ENCODE results near the gene POLD1. TPM values are rescaled to one million over a fixed set of nuclear protein-coding genes. Genes with fewer than 3 reads are reported as not detected.
A peak's percentile ranks its signal among the peaks of the same experiment; 100 is the strongest.
"Not testable (repeated sequence)": the region's sequence is repeated elsewhere in the genome, so short reads cannot be mapped to it uniquely, and the experiment has no call there.

POLD1 gene
- total RNA-seq, 1 experiment from 2014 or later: 56.0 TPM

- not testable (repeated sequence) for DNase-seq (ENCODE audit: low read depth)
Observed at GRCh38 chr19:50390952-50391351, 6.8 kb downstream of the POLD1 start.

DNA sequence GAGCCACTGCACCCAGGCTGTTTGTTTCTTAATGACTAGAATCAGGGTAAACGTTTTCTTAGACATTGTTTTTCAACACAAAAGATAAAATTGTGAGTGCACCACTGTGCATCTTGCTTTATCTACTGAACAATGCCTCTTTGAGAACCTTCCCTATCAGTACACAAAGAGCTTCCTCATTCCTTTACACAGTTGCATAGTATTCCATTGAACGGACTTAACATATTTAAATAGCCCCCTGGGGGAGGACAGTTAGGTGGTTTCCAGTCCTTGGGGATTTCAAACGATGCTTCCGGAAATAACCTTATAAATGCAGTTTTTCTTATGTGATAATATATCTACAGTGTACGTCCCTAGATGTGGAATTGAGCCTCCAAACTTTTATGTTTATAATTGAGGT, 8.6 kb downstream of the POLD1 start:
- no peak for DNase-seq (ENCODE audit: low read depth)

GRCh38 chr19:50393589-50393988, 9.4 kb downstream of the POLD1 start:
- no peak for DNase-seq (ENCODE audit: low read depth)

GRCh38 chr19:50394017-50394416, 9.9 kb downstream of the POLD1 start:
- DNase-seq (ENCODE audit: low read depth): no peak

DNA sequence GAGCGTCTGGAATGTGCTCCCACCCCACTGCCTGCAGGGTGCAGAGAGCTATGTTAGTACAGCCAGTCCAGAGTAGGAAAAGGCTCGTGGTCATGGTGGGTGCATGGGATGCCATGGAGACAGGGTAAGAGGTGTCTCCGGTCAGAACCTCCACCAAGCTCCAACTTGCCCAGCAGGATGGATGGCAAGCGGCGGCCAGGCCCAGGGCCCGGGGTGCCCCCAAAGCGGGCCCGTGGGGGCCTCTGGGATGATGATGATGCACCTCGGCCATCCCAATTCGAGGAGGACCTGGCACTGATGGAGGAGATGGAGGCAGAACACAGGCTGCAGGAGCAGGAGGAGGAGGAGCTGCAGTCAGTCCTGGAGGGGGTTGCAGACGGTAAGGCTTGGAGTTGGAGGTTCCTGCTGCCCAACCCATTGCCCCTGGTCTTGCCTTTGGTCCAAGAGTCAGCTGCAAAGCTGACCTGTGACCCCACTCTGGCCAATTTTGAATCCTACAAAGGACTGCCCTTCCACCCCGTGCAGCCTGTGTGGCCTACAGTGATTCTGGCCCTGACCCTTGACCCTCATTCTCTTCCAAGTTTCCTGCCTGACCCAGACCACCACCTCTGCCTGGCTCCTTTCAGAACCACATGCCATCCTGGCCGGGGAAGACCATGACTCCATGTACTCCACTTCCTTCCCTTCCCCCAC, 14.7 kb downstream of the POLD1 start:
- DNase-seq (ENCODE audit: low read depth): no peak

DNA sequence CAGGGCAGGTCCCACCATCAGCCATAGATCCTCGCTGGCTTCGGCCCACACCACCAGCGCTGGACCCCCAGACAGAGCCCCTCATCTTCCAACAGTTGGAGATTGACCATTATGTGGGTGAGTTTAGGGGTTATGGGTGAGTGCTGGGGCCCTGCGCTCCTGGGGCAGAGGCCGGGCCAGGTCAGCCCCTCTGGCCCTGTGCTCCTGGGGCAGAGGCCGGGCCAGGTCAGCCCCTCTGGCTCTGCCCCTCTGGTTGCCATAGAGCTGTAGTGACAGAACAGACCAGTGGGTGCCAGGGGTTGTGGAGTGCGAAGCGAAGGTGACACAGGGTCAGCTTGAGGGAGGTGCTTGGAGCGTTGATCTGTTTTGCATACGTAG, 15.2 kb downstream of the POLD1 start:
- no peak for DNase-seq (ENCODE audit: low read depth)

DNA sequence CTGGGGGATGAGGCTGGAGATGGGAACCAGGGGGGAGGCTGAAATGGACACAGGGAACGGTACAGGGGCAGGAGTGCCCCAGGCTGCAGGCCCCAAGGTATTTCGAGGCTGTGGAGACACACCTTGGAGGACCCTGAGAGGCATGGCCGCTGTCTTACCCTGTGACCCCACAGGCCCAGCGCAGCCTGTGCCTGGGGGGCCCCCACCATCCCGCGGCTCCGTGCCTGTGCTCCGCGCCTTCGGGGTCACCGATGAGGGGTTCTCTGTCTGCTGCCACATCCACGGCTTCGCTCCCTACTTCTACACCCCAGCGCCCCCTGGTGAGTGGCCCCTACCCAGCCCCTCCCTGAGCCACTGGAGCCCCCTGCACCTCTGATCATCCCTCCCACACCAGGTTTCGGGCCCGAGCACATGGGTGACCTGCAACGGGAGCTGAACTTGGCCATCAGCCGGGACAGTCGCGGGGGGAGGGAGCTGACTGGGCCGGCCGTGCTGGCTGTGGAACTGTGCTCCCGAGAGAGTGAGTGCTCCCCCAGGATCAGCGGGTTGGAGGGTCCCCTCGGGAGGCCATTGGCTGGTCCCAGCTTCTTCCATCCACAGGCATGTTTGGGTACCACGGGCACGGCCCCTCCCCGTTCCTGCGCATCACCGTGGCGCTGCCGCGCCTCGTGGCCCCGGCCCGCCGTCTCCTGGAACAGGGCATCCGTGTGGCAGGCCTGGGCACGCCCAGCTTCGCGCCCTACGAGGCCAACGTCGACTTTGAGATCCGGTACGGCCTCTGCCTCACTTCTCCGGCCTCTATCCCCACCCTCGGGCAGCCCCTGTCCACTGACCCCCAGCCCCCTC, 17.7 kb downstream of the POLD1 start:
- no peak for DNase-seq (ENCODE audit: low read depth)

DNA sequence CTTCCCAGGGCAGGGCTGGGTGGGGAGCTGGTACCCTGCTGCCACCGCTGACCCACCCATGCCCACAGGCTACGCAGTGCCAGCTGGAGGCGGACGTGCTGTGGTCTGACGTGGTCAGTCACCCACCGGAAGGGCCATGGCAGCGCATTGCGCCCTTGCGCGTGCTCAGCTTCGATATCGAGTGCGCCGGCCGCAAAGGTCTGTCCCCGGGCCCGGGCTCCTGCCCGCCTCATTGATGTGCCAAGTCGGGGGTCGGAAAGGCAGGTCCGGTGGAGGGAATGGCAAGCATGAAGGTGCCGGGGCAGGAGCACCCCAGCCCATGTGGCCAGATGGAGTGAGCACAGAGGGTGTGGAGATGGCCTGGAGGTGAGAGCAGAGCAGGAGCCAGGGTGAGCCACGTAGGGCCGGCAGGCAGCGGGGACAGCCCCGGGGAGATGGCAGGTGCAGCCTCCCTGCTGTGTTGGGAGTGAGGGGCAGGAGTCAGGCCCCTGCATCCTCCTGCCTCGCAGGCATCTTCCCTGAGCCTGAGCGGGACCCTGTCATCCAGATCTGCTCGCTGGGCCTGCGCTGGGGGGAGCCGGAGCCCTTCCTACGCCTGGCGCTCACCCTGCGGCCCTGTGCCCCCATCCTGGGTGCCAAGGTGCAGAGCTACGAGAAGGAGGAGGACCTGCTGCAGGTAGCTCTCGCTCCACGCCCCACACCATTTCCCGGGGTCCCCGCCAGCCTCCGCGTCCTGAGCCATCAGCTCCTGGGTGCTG, 18.6 kb downstream of the POLD1 start:
- no peak for DNase-seq (ENCODE audit: low read depth)

DNA sequence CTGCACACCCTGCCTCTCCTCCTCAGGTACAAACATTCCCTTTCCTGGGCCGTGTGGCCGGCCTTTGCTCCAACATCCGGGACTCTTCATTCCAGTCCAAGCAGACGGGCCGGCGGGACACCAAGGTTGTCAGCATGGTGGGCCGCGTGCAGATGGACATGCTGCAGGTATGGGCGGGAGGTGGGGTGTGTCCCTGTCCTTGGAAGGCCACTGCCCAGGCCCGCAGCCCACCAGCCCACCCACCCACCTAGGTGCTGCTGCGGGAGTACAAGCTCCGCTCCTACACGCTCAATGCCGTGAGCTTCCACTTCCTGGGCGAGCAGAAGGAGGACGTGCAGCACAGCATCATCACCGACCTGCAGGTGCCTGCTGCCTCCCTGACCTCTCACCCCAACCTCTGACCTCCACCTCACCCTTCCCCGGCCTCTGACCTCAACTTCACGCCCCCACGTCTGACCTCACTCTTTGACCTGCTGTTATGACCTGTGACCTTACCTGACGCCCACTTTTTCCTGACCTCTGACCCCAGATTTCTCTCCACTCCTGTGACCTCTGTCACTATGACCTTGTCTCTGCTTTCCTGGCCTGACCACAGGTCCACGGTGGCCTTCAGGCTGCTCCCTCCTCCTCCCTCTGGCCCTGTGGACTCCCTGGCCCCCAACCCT, 22.1 kb downstream of the POLD1 start:
- DNase-seq (ENCODE audit: low read depth): no peak

GRCh38 chr19:50406829-50407228, 22.7 kb downstream of the POLD1 start:
- DNase-seq (ENCODE audit: low read depth): no peak

GRCh38 chr19:50409347-50409746, 25.2 kb downstream of the POLD1 start:
- DNase-seq (ENCODE audit: low read depth): no peak

GRCh38 chr19:50410109-50410508, 26.0 kb downstream of the POLD1 start:
- no peak for DNase-seq (ENCODE audit: low read depth)

DNA sequence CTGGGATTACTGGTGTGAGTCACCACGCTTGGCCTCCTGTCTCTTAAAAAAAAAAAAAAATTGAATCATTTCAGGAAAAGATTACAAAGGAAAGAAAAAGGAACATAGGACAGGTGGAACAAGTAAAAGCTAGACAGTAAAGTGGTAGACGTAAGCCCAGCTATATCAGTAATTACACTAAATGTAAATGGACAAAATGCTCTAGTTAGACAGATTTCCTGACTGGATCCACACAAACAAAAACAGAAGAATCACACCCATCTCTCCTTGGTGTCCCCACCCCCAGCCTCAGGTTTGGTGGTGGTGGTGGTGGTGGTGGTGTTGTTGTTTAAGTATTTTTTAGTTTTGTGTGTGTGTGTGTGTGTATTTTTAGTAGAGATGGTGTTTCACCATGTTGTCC, 28.3 kb downstream of the POLD1 start:
- no peak for DNase-seq (ENCODE audit: low read depth)

- no peak for DNase-seq (ENCODE audit: low read depth)
Observed at GRCh38 chr19:50413096-50413495, 28.9 kb downstream of the POLD1 start.

- no peak for DNase-seq (ENCODE audit: low read depth)
Observed at GRCh38 chr19:50413531-50413930, 29.4 kb downstream of the POLD1 start.

DNA sequence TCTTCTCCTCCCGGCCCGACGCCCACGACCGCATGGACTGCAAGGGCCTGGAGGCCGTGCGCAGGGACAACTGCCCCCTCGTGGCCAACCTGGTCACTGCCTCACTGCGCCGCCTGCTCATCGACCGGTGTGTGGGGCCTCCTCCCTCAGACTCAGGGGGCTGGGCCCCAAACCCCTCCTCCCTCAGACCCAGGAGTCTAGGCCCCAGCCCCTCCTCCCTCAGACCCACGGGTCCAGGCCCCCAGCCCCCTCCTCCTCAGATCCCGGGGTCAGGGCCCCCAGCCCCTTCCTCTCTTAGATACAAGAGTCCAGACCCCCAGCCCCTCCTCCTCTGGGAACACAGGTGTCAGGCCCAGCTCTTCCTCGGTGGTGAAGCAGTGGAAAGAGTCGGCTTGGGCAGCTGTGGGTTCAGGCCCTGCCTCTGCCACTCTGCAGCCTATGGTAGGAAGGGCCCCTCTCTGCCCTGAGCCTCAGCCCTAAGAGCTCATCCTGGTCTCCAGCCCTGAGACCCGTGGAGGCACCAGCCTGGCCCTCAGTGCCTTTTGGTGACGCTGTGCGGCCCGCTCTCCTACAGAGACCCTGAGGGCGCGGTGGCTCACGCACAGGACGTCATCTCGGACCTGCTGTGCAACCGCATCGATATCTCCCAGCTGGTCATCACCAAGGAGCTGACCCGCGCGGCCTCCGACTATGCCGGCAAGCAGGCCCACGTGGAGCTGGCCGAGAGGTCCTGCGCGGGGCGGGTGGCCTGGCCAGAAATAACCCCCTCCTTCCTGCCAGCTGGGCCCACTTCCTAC, 30.9 kb downstream of the POLD1 start:
- DNase-seq (ENCODE audit: low read depth): peak; percentile 14

DNA sequence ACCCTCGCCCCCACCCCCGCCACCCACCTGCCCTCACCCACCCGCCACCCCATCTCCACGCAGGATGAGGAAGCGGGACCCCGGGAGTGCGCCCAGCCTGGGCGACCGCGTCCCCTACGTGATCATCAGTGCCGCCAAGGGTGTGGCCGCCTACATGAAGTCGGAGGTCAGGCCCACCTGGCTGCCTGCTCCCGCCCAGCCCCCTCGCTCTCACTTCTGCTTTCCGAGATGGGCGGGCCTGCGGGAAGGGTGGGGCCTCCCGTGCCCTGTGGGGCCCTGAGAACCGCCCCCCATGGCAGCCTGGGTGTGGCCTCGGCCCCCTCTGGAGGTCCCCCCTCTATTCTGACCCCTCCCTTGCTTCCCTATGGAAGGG, 31.5 kb downstream of the POLD1 start:
- no peak for DNase-seq (ENCODE audit: low read depth)

DNA sequence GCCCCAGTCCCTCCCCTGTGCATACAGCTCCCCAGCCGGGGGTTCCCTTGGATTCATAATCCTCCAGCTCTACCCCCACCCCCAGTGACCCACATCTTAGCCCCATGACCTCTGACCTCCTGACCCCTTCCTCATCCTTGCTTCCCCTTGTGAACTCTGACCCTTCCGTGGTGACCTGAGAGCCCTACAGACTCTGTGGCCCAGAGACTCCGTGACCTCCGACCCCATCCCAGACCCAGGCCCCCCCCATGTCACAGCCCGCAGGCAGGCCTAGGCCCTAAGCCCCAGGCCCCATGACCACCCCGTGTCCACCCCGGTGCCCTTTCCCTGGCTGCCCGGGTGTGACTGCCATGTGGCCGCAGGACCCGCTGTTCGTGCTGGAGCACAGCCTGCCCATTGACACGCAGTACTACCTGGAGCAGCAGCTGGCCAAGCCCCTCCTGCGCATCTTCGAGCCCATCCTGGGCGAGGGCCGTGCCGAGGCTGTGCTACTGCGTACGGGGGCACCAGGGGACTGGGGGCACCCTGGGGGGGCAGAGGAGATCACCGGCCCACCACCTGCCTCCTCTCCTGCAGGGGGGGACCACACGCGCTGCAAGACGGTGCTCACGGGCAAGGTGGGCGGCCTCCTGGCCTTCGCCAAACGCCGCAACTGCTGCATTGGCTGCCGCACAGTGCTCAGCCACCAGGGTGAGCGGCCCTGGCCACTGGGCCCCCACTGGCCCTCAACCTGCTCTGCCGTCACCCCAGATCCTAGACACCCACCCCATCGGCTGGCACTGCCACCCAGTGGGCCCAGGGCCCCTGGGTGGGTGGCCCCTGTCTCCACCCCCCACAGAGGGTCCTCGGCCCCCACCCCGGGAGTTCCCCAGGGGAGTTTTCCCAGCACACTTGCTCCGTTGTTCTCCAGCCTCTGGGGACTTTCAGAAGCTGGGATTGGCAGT, 32.2 kb downstream of the POLD1 start:
- DNase-seq (ENCODE audit: low read depth): no peak

- DNase-seq (ENCODE audit: low read depth): no peak
Observed at GRCh38 chr19:50417111-50418081, 33.2 kb downstream of the POLD1 start.

Measured in LHCN-M2 (cell line).